Stimulated activated CD8-positive, alpha-beta memory T cell treated with anti-CD3 and anti-CD28 coated beads, Interleukin-15, amount 100 ng/mL, for 1 hour (primary cell): ENCODE data around the gene DRC7.

ENCODE experiments used
- DNase-seq: peaks from one replicate; pipeline ENCODE4 v3.0.0-alpha.2; 2020; ENCODE audit warnings: low read depth

The DRC7 gene

GRCh38 chr16:57690782-57691471, 3.7 kb upstream of the DRC7 start:
- DNase-seq, result no peak

GRCh38 chr16:57692636-57693035, 2.0 kb upstream of the DRC7 start:
- no peak for DNase-seq

- DNase-seq, result no peak
Observed at GRCh38 chr16:57693550-57693949, 1.1 kb upstream of the DRC7 start.

DNA sequence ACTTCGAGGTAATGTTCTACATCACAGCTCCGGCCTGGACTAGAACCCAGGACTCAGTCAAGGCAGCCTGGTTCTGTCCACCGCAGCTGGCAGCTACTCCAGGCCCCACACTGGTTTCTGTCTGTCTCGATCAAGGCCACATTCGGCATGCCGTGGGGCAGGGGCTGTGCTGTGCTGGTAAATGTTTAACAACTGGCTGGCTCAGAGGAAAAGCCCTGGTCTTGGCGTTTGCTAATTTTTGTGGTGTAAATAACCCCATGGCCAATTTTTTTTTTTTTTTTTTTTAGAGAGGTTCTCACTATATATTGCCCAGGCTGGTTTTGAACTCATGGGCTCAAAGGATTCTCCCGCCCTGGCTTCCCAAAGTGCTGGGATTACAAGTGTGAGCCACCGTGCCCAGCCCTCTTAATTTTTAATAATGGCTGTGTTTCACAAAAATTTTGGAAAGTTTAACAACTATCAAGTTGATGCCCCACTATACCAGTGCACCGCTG, 328 bp upstream of the DRC7 start:
- DNase-seq, result no peak

- no peak for DNase-seq
Observed at GRCh38 chr16:57695680-57696069, 1.1 kb downstream of the DRC7 start.

DNA sequence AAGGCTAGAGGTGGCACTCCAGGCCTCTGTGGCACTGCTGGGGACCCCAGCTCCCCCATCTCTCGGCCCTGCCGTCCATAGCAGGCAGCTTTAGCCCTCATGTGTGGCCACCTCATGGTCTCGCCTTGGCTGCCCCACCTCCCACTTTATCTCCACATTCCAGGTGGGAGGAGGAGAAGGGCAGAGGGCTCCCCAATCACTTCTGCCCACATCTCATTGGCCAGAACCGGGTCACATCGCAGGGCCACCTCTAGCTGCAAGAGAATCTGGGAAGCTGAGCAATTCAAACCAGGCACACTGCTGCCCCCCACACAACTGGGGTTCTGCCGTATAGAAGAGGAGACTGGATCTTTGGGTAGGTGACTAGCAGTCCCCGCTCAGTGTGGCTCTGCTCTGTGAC, 1.6 kb downstream of the DRC7 start:
- no peak for DNase-seq

- no peak for DNase-seq
Observed at GRCh38 chr16:57697896-57698537, 3.4 kb downstream of the DRC7 start.

DNA sequence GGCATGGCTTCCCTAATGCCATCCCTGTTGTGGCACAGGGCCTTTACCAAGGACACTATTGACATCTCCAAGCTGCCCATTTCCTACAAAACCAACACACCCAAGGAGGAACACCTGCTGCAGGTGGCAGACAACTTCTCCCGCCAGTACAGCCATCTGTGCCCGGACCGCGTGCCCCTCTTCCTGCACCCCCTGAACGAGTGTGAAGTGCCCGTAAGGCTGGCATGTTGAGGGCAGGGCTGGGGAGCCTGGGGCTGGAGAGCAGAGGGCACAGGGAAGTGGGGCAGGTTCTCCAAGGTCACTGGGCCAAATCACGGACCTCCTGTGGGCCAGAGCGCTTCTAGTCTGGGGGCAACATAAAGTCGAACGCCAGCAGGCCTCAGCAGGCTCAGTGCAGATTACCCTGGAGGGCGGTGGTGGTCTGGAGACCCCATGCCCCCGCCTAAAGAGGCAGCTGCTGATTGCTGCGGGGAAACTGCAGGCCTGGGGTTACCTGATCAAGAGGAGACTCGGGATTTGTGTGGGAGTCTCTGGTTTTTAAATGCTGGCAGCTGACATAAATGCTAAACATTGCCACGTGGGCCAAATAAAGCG, 4.3 kb downstream of the DRC7 start:
- DNase-seq, result no peak

DNA sequence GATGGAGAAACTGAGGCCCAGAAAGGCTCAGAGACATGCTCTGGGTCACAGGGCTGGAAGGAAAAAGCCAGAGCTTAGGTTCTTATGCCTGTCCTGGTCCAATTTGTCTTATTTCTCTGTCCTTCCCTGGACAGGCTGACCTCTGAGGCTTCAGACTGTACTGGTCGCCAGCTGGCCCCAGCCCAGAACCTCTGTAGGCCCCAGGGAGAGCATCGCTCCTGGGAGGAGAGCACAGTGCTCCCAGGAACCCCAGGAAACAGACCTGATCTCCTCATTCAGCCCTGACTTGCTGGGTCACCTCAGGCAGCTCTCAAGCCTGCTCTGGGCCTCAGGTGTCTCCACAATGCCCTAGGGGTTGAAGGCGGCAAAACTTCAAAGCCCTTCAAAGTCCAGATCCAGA, 4.9 kb downstream of the DRC7 start:
- DNase-seq, result no peak

DNA sequence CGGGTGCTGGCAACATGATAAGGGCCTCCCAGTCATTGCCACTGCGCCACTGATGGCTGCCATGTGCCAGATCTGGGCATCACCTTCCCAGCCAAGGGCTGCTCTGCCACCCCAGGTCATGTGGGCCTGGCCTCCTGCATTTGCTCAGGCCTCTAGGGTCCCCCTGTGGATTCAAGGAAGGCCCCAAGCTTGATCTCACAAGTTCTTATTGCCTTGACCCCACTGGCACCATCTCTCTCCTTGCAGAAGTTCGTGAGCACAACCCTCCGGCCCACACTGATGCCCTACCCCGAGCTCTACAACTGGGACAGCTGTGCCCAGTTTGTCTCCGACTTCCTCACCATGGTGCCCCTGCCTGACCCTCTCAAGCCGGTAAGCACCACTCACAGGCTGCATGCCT, 5.3 kb downstream of the DRC7 start:
- no peak for DNase-seq

GRCh38 chr16:57700781-57701551, 6.4 kb downstream of the DRC7 start:
- no peak for DNase-seq

DNA sequence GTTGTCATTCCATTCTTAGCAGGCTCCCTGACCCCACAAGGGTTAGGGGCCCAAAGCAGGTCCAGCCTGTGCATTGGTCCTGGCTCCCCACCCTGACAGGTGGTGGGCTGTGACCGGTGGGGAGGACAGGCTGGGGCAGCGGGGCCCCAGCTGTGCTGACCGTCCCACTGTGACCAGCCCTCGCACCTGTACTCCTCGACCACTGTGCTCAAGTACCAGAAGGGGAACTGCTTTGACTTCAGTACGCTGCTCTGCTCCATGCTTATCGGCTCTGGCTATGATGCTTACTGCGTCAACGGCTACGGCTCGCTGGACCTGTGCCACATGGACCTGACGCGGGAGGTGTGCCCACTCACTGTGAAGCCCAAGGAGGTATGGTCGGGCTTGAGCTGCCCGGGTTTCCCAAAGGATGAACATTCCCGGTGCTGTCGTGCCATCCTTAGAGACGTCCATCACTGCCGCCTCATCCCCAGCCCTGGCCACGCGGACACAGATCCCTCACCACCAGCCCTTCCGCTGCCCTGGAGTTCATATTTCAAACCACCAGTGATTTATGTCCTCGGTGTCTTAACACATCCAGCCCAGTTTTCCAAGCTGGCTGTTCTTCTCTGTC, 7.3 kb downstream of the DRC7 start:
- DNase-seq, result no peak

GRCh38 chr16:57703416-57704010, 8.9 kb downstream of the DRC7 start:
- no peak for DNase-seq

GRCh38 chr16:57704011-57704904, 9.7 kb downstream of the DRC7 start:
- no peak for DNase-seq

DNA sequence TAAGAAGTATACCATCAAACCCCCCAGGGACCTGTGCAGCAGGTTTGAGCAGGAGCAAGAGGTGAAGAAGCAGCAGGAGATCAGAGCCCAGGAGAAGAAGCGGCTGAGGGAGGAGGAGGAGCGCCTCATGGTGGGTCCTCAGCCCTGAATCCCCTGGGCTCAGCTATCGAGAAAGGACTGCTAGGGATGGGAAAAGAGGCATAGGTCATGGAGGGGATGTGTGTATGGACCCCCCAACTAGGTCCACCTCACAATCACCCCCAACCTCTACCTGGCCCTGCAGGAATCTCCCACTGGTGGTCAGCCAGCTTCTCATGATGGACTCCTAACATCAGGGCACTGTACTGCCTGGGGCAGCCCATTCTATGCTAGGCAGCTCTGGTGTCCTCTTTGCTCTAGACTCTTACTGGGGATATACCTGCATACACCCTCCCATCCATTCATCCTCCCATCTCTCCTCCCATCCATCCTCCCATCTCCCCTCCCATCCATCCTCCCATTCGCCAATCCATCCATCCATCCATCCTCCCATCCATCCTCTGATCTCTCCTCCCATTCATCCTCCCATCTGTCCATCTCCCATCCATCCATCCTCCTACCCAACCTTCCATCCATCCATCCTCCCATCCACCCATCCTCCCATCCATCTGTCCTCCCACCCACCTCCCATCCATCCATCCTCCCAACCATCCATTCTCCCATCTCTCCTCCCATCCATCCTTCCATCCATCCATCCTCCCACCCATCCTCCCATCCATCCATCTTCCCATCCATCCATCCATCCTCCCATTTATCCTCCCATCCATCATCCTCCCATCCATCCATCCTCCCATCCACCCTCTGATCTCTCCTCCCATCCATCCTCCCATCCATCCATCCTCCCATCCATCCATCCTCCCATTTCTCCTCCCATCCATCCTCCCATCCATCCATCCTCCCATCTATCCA, 10.6 kb downstream of the DRC7 start:
- DNase-seq, result no peak

DNA sequence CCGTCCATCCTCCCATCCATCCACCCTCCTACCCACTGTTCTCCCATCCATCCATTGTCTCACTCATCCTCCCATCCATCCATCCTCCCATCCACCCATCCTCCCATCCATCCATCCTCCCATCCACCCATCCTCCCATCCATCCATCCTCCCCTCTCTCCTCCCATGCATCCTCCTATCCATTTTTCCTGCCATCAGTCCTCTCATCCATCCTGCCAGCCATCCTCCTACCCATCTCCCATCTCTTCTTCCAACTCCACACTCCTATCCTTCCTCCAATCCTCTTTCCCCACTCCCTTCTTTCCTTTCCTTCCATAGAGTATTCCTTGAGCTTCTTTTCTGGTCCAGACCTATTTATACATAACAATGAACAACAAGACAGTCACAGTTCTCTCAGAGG, 12.1 kb downstream of the DRC7 start:
- DNase-seq, result no peak

- DNase-seq, result no peak
Observed at GRCh38 chr16:57707331-57707730, 12.7 kb downstream of the DRC7 start.

GRCh38 chr16:57708168-57708567, 13.6 kb downstream of the DRC7 start:
- DNase-seq, result no peak

- DNase-seq, result no peak
Observed at GRCh38 chr16:57709663-57710062, 15.1 kb downstream of the DRC7 start.

GRCh38 chr16:57711346-57711745, 16.7 kb downstream of the DRC7 start:
- DNase-seq, result no peak
